Neural cell (in vitro differentiated cells): ENCODE measurements around the gene MINK1. TPM values are rescaled to one million over a fixed set of nuclear protein-coding genes. Genes with fewer than 3 reads are reported as not detected.

Experiments used
- H2AFZ ChIP-seq: fragments of 200-600, 300-800 bp; sonication (generic), shearing (Covaris generic); 2 replicates; pipeline ENCODE4 v1.6.0; 2014; ENCODE audit warnings: low read depth, mild to moderate bottlenecking, antibody characterized with exemption, low read length, moderate library complexity
- H3F3A ChIP-seq: fragments of 200-600 bp; shearing (Covaris generic); 2 replicates; pipeline ENCODE4 v1.6.1; 2016; ENCODE audit warnings: mild to moderate bottlenecking, moderate library complexity, mixed read lengths, antibody characterized with exemption, low read length; ENCODE audit not compliant: insufficient read depth, poor library complexity, severe bottlenecking
- H3K27ac ChIP-seq: fragments of 200-600, 300-800 bp; sonication (generic), shearing (Covaris generic); 2 replicates; pipeline ENCODE4 v1.5.1; 2014; ENCODE audit warnings: mild to moderate bottlenecking, low read length, moderate library complexity
- H3K27me3 ChIP-seq: fragments of 300-800, 200-600 bp; sonication (generic), shearing (Covaris generic); 2 replicates; pipeline ENCODE4 v1.6.0; 2014; ENCODE audit warnings: mild to moderate bottlenecking, low read depth, low read length, moderate library complexity; ENCODE audit not compliant: insufficient read depth
- H3K36me3 ChIP-seq: fragments of 300-800, 200-600 bp; sonication (generic), shearing (Covaris generic); 2 replicates; pipeline ENCODE4 v1.5.1; 2014; ENCODE audit warnings: mild to moderate bottlenecking, antibody characterized with exemption, low read length, moderate library complexity; ENCODE audit not compliant: insufficient read depth
- H3K4me2 ChIP-seq: fragments of 300-800, 200-600 bp; sonication (generic), shearing (Covaris generic); 2 replicates; pipeline ENCODE4 v1.6.0; 2014; ENCODE audit warnings: mild to moderate bottlenecking, low read length
- H3K4me3 ChIP-seq: fragments of 300-800, 200-600 bp; sonication (generic), shearing (Covaris generic); 2 replicates; pipeline ENCODE4 v1.5.1; 2014; ENCODE audit warnings: mild to moderate bottlenecking, low read length, moderate library complexity
- H3K79me2 ChIP-seq: fragments of 200-600 bp; shearing (Covaris generic); replicated peaks from 2 replicates; pipeline ENCODE4 v1.6.0; 2014; ENCODE audit warnings: mild to moderate bottlenecking, low read length, moderate library complexity; ENCODE audit not compliant: insufficient read depth
- H3K9ac ChIP-seq: fragments of 300-800, 200-600 bp; sonication (generic), shearing (Covaris generic); 2 replicates; pipeline ENCODE4 v1.6.1; 2016; ENCODE audit warnings: mild to moderate bottlenecking, low read length, mixed read lengths
- H3K9me2 ChIP-seq: fragments of 200-600 bp; shearing (Covaris generic); 2 replicates; pipeline ENCODE4 v1.6.1; 2016; ENCODE audit warnings: mild to moderate bottlenecking, low read length, mixed read lengths; ENCODE audit not compliant: insufficient read depth
- H3K9me3 ChIP-seq: fragments of 200-600, 300-800 bp; sonication (generic), shearing (Covaris generic); 2 replicates; pipeline ENCODE4 v1.6.1; 2016; ENCODE audit warnings: mild to moderate bottlenecking, mixed run types, low read length, moderate library complexity, mixed read lengths
- H4K20me1 ChIP-seq: fragments of 200-600 bp; shearing (Covaris generic); 2 replicates; pipeline ENCODE4 v1.6.1; 2016; ENCODE audit warnings: mild to moderate bottlenecking, mixed run types; ENCODE audit not compliant: insufficient read depth
- EP300 ChIP-seq: fragments of 450-650 bp; conservative IDR thresholded peaks from 2 replicates; pipeline ENCODE4 v1.6.1; 2014; ENCODE audit warnings: antibody characterized with exemption, mild to moderate bottlenecking, moderate library complexity; ENCODE audit not compliant: poor library complexity, severe bottlenecking
- EZH2 ChIP-seq: fragments of 200-600, 300-800 bp; shearing (Covaris generic), sonication (generic); IDR thresholded peaks from 2 replicates; pipeline ENCODE4 v1.6.1; 2014; ENCODE audit warnings: antibody characterized with exemption, low read length, borderline replicate concordance, mild to moderate bottlenecking; ENCODE audit not compliant: insufficient read depth, poor library complexity, severe bottlenecking
- MXI1 ChIP-seq: fragments of 450-650 bp; conservative IDR thresholded peaks from 2 replicates; pipeline ENCODE4 v1.6.1; 2014; ENCODE audit warnings: antibody characterized with exemption, mild to moderate bottlenecking; ENCODE audit not compliant: poor library complexity, severe bottlenecking
- POLR2AphosphoS5 ChIP-seq: IDR thresholded peaks from 2 replicates; pipeline ENCODE4 v1.6.1; 2012
- RAD21 ChIP-seq: fragments of 450-650 bp; conservative IDR thresholded peaks from 2 replicates; pipeline ENCODE4 v1.6.1; 2014; ENCODE audit warnings: antibody characterized with exemption, mild to moderate bottlenecking, moderate library complexity
- REST ChIP-seq: IDR thresholded peaks from 2 replicates; pipeline ENCODE4 v1.6.1; 2012; ENCODE audit warnings: borderline replicate concordance
- SMC3 ChIP-seq: fragments of 450-650 bp; conservative IDR thresholded peaks from 2 replicates; pipeline ENCODE4 v1.6.1; 2014; ENCODE audit warnings: antibody characterized with exemption, mild to moderate bottlenecking, moderate library complexity; ENCODE audit not compliant: poor library complexity
- TAF1 ChIP-seq: IDR thresholded peaks from 2 replicates; pipeline ENCODE4 v1.6.1; 2012; ENCODE audit warnings: low read depth
- polyA plus RNA-seq: library from polyadenylated mRNA; depleted of rRNA; stranded (reverse); fragments of >200 nt; gene quantifications from 2 replicates; pipeline ENCODE4 v1.2.3, GENCODE V29; 2014
- TF ChIP-seq, protein P1 (sequence below): fragments of 450-650 bp; IDR thresholded peaks from 2 replicates; pipeline ENCODE4 v1.5.1; 2014; ENCODE audit warnings: antibody characterized with exemption, mild to moderate bottlenecking, moderate library complexity; ENCODE audit not compliant: poor library complexity, severe bottlenecking

MINK1 gene
- polyA plus RNA-seq, 1 donor from 2014 or later = 38.1 TPM

- Histone ChIP-seq H3K79me2 (peaks cover 20% of the 10 kb centered on the region), H2AFZ (peak within 1 kb of the TSS; percentile 75), H3K4me3 (peak within 1 kb of the TSS; percentile 83), H3K27me3 (no peaks in the 10 kb centered on the region), H3K27ac (peak within 1 kb of the TSS; percentile 97), H3K9me3 (no peaks in the 10 kb centered on the region), H3F3A (no peaks in the 10 kb centered on the region), H4K20me1 (no peaks in the 10 kb centered on the region), H3K36me3 (no peaks in the 10 kb centered on the region), H3K4me2 (peak within 1 kb of the TSS; percentile 86), H3K9ac (peak within 1 kb of the TSS; percentile 92), H3K9me2 (no peaks in the 10 kb centered on the region)
- TF ChIP-seq EP300 (peak; percentile 15), POLR2AphosphoS5 (peak; percentile 91), TAF1 (peak; percentile 52), REST (peak; percentile 67), RAD21 (peak; percentile 47), SMC3 (peak; percentile 50), EZH2 (no peak), MXI1 (peak; percentile 85)
- TF ChIP-seq, protein P1, sequence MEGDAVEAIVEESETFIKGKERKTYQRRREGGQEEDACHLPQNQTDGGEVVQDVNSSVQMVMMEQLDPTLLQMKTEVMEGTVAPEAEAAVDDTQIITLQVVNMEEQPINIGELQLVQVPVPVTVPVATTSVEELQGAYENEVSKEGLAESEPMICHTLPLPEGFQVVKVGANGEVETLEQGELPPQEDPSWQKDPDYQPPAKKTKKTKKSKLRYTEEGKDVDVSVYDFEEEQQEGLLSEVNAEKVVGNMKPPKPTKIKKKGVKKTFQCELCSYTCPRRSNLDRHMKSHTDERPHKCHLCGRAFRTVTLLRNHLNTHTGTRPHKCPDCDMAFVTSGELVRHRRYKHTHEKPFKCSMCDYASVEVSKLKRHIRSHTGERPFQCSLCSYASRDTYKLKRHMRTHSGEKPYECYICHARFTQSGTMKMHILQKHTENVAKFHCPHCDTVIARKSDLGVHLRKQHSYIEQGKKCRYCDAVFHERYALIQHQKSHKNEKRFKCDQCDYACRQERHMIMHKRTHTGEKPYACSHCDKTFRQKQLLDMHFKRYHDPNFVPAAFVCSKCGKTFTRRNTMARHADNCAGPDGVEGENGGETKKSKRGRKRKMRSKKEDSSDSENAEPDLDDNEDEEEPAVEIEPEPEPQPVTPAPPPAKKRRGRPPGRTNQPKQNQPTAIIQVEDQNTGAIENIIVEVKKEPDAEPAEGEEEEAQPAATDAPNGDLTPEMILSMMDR = peak; percentile 35
Measured at GRCh38 chr17:4939796-4940554, 106.8 kb downstream of the MINK1 start, which contains the start of the genes RNF167 and SLC25A11. Gene RNF167 (plus strand): TSS chr17:4940268. CDS start chr17:4940910, 642 bp downstream. Gene SLC25A11 (minus strand): TSS chr17:4940046. CDS start chr17:4939910, 136 bp downstream.

DNA sequence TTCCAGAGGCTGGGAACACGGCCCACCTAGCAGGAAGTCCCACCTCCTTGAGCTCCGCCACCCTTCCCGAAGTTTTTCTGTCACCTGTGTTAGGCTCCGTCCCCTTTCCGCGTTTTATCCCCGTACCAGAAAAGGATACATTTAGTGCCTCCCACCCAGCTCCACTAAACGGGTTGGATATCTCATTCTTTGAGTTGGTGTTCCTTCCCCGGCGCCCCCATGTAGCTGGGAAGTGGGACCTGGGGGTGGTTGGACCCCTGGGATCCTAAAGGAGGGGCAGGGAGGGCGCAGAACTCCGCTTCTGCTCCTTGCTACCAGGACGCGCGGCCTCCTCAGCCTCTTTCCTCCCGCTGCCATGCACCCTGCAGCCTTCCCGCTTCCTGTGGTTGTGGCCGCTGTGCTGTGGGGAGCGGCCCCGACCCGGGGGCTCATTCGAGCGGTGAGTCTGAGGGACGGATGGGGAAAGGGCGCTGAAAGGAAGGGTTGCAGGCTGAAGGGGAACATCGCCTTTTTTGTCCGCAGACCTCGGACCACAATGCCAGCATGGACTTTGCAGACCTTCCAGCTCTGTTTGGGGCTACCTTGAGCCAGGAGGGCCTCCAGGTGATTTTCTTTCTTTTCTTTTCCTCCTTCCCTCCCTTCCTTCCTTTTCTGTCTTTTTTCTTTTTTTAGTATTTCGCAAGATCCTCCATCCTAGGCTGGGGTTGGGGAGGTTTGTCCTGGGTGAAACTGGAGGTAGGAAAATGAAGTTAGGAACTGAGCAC lies 107.6 kb downstream of the MINK1 start:
- Histone ChIP-seq H3K27me3 (no peaks in the 10 kb centered on the region), H3K27ac (peak overlapping the region; percentile 97), H4K20me1 (no peaks in the 10 kb centered on the region), H3K9me3 (no peaks in the 10 kb centered on the region), H3K4me2 (peak overlapping the region; percentile 86), H3F3A (no peaks in the 10 kb centered on the region), H2AFZ (peak overlapping the region; percentile 75), H3K9ac (peak overlapping the region; percentile 92), H3K9me2 (no peaks in the 10 kb centered on the region), H3K4me3 (peak overlapping the region; percentile 83), H3K36me3 (no peaks in the 10 kb centered on the region), H3K79me2 (peaks cover 23% of the 10 kb centered on the region)
- TF ChIP-seq POLR2AphosphoS5 = peak; percentile 30
- no peak for TF ChIP-seq EP300
- TF ChIP-seq EZH2 = no peak
- peak; percentile 17 for TF ChIP-seq TAF1
- TF ChIP-seq, protein P1 = no peak
